ENCODE results near the gene LYRM7.
"Not testable (repeated sequence)": the region's sequence is repeated elsewhere in the genome, so short reads cannot be mapped to it uniquely, and the experiment has no call there.

Gene LYRM7

GRCh38 chr5:131185523-131186104, 14.9 kb downstream of the LYRM7 start:
- Histone ChIP-seq H3K27ac (replicated peaks) (no peak overlapping the region), H3K4me3 (replicated peaks; ENCODE audit: insufficient read depth, low read length) (no peak overlapping the region), H3K27me3 (ENCODE audit: insufficient read depth, poor library complexity, severe bottlenecking) (no peaks in the 10 kb centered on the region)
- TF ChIP-seq GABPA (IDR thresholded peaks at IDR 0.05; ENCODE audit: low read depth) = no peak
- no peak for TF ChIP-seq REST (IDR thresholded peaks at IDR 0.05; ENCODE audit: insufficient replicate concordance, low read depth)
- TF ChIP-seq SPI1 (IDR thresholded peaks at IDR 0.05; ENCODE audit: borderline replicate concordance, low read depth) = no peak
- TF ChIP-seq POLR2AphosphoS5 (IDR thresholded peaks at IDR 0.05; ENCODE audit: low read depth) = no peak
- no peak for TF ChIP-seq CTCF (IDR thresholded peaks at IDR 0.05; ENCODE audit: insufficient read depth, low read length)
- no peak for DNase-seq (ENCODE audit: low read depth in 1 of 2, low spot score in 1 of 2)

- no peak for DNase-seq (ENCODE audit: low read depth in 1 of 2, low spot score in 1 of 2)
- no peak for TF ChIP-seq REST (IDR thresholded peaks at IDR 0.05; ENCODE audit: insufficient replicate concordance, low read depth)
- TF ChIP-seq SPI1 (IDR thresholded peaks at IDR 0.05; ENCODE audit: borderline replicate concordance, low read depth) = no peak
- no peak for TF ChIP-seq CTCF (IDR thresholded peaks at IDR 0.05; ENCODE audit: insufficient read depth, low read length)
- TF ChIP-seq GABPA (IDR thresholded peaks at IDR 0.05; ENCODE audit: low read depth) = no peak
- TF ChIP-seq POLR2AphosphoS5 (IDR thresholded peaks at IDR 0.05; ENCODE audit: low read depth) = no peak
- Histone ChIP-seq H3K27me3 (ENCODE audit: insufficient read depth, poor library complexity, severe bottlenecking) (no peaks in the 10 kb centered on the region), H3K4me3 (replicated peaks; ENCODE audit: insufficient read depth, low read length) (no peak overlapping the region), H3K27ac (replicated peaks) (no peak overlapping the region)
Observed at GRCh38 chr5:131186561-131187256, 16.0 kb downstream of the LYRM7 start.

GRCh38 chr5:131193106-131193505, 22.4 kb downstream of the LYRM7 start:
- Histone ChIP-seq H3K27me3 (ENCODE audit: insufficient read depth, poor library complexity, severe bottlenecking) (no peaks in the 10 kb centered on the region), H3K27ac (replicated peaks) (no peak overlapping the region), H3K4me3 (replicated peaks; ENCODE audit: insufficient read depth, low read length) (no peak overlapping the region)
- TF ChIP-seq CTCF (IDR thresholded peaks at IDR 0.05; ENCODE audit: insufficient read depth, low read length) (no peak), REST (IDR thresholded peaks at IDR 0.05; ENCODE audit: insufficient replicate concordance, low read depth) (no peak), GABPA (IDR thresholded peaks at IDR 0.05; ENCODE audit: low read depth) (no peak), SPI1 (IDR thresholded peaks at IDR 0.05; ENCODE audit: borderline replicate concordance, low read depth) (no peak), POLR2AphosphoS5 (IDR thresholded peaks at IDR 0.05; ENCODE audit: low read depth) (no peak)
- no peak for DNase-seq (ENCODE audit: low read depth in 1 of 2, low spot score in 1 of 2)

- not testable (repeated sequence) for DNase-seq (ENCODE audit: low read depth in 1 of 2, low spot score in 1 of 2); H3K4me3 ChIP-seq (replicated peaks; ENCODE audit: insufficient read depth, low read length); H3K27me3 ChIP-seq (ENCODE audit: insufficient read depth, poor library complexity, severe bottlenecking); H3K27ac ChIP-seq (replicated peaks)
Observed at GRCh38 chr5:131193897-131194296, 23.2 kb downstream of the LYRM7 start.
